Upper lobe of left lung (tissue), 6 donors: ENCODE measurements around the gene C15orf40. TPM values are rescaled to one million over a fixed set of nuclear protein-coding genes. Genes with fewer than 3 reads are reported as not detected.
"Not testable (repeated sequence)": the region's sequence is repeated elsewhere in the genome, so short reads cannot be mapped to it uniquely, and the experiment has no call there.

ENCODE experiments used
- ATAC-seq, 2 donors: fragments of 200-7000 bp; cut with Tn5 transposase; one replicate each; pipeline ENCODE4 v1.9.1; 2022; ENCODE audit warnings: mild to moderate bottlenecking in 2 of 2, moderate library complexity in 2 of 2; ENCODE audit not compliant: low FRiP score in 2 of 2
- DNase-seq, 2 donors: peaks; one replicate each; pipeline ENCODE4 v3.0.0-alpha.2; 2019 to 2020
- H3K27ac ChIP-seq, 4 donors: fragments of 200-600 bp; sonication (generic); one replicate each; pipeline ENCODE4 v1.5.1; 2016 to 2019
- H3K27me3 ChIP-seq, 4 donors: fragments of 200-600 bp; sonication (generic); one replicate each; pipeline ENCODE4 v1.5.1; 2017 to 2019
- H3K36me3 ChIP-seq, 4 donors: fragments of 200-600 bp; sonication (generic); one replicate each; pipeline ENCODE4 v1.5.1; 2016 to 2019
- H3K4me1 ChIP-seq, 4 donors: fragments of 200-600 bp; sonication (generic); one replicate each; pipeline ENCODE4 v1.5.1; 2018 to 2019
- H3K4me3 ChIP-seq, 4 donors: fragments of 200-600 bp; sonication (generic); one replicate each; pipeline ENCODE4 v1.5.1; 2017 to 2019; ENCODE audit warnings: mild to moderate bottlenecking in 2 of 4, moderate library complexity in 1 of 4
- H3K9me3 ChIP-seq, 4 donors: fragments of 200-600 bp; sonication (generic); one replicate each; pipeline ENCODE4 v1.5.1; 2018 to 2019
- CTCF ChIP-seq, 6 experiments: fragments of 450-650 bp in 4 of 6; fragments of 200-600 bp in 2 of 6; sonication (generic) in 2 of 6; IDR thresholded peaks; one replicate each; pipeline ENCODE4 v1.5.1; 2016 to 2019; ENCODE audit warnings: antibody characterized with exemption in 6 of 6
- EP300 ChIP-seq, 4 donors: sonication (generic); formaldehyde crosslinking; IDR thresholded peaks; one replicate each; pipeline ENCODE4 v1.5.1; 2017; ENCODE audit warnings: antibody characterized with exemption in 4 of 4, control low read depth in 2 of 4
- POLR2A ChIP-seq, 4 donors: fragments of 450-650 bp; IDR thresholded peaks; one replicate each; pipeline ENCODE4 v1.5.1; 2016 to 2017; ENCODE audit warnings: antibody characterized with exemption in 4 of 4, mild to moderate bottlenecking in 2 of 4
- POLR2AphosphoS5 ChIP-seq, 2 donors: sonication (generic); formaldehyde crosslinking; IDR thresholded peaks; one replicate each; pipeline ENCODE4 v1.5.1; 2017; ENCODE audit warnings: antibody characterized with exemption in 2 of 2
- WGBS, 2 donors: methylation state at CpG; one replicate each; pipeline ENCODE4 v1.1.5; 2017 to 2018; 5-methylcytosine and 5-hydroxymethylcytosine counted together
- total RNA-seq, 6 donors: library from RNA; depleted of rRNA in 4 of 6; stranded (reverse); fragments of >200 nt in 4 of 6; gene quantifications; one replicate each; pipeline versions ENCODE4 v1.1.0 to v1.2.1, GENCODE V29; 2016 to 2021
- donor health status: DM: no; HTN: no; CAD: no; lungs with moderate emphysema.
- donor health status: DM: no; HTN: yes; CAD: no; lungs with severe emphysema.

C15orf40 gene
- total RNA-seq, 6 donors from 2014 or later: 8.6 to 27.5 (median 16.8) TPM

DNA sequence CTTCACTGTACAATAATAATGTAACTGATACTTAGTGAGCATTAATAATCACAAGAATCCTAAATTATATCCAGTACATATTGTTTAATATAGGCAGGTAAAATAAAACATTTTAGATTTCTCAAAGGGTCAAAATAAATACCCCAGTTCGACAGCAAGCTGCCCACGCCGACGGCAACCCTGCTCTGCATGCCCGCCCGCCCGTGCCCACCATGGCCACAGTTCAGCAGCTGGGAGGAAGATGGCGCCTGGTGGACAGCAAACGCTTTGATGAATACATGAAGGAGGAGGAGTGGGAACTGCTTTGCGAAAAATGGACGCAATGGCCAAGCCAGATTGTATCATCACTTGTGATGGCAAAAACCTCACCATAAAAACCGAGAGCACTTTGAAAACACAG, 32.7 kb upstream of the C15orf40 start:
- TF ChIP-seq POLR2AphosphoS5 (IDR thresholded peaks at IDR 0.05): no peak
- TF ChIP-seq POLR2A (IDR thresholded peaks at IDR 0.05): no peak
- no peak for TF ChIP-seq EP300 (IDR thresholded peaks at IDR 0.05)
- no peak for TF ChIP-seq CTCF (IDR thresholded peaks at IDR 0.05)
- Histone ChIP-seq H3K27me3 (no peaks in the 10 kb centered on the region), H3K4me1 (peaks cover 0 to 6% (median 3%) of the 10 kb centered on the region in 4 donors), H3K4me3 (no peak overlapping the region), H3K27ac (no peak overlapping the region), H3K9me3 (no peaks in the 10 kb centered on the region), H3K36me3 (peaks cover 16 to 68% (median 28%) of the 10 kb centered on the region in 4 donors)
- ATAC-seq (no peak), DNase-seq (peak in 1 of 2 donors; percentile 59)
- 98% methylated on average over 12 of the region's 12 CpGs for WGBS, 2 donors

GRCh38 chr15:83039206-83039605, 27.8 kb upstream of the C15orf40 start:
- no peak for DNase-seq
- no peak for TF ChIP-seq POLR2AphosphoS5 (IDR thresholded peaks at IDR 0.05)
- TF ChIP-seq EP300 (IDR thresholded peaks at IDR 0.05): no peak
- Histone ChIP-seq H3K9me3 (no peaks in the 10 kb centered on the region), H3K36me3 (peaks cover 7 to 51% (median 22%) of the 10 kb centered on the region in 4 donors), H3K4me3 (no peak overlapping the region), H3K27me3 (no peaks in the 10 kb centered on the region), H3K27ac (no peak overlapping the region), H3K4me1 (no peaks in the 10 kb centered on the region)
- no peak for ATAC-seq
- 40 to 65% methylated on average over 1 of the region's 1 CpG for WGBS, 2 donors

- no peaks in the 10 kb centered on the region for H3K4me1 ChIP-seq
- no peak overlapping the region for H3K27ac ChIP-seq
- ATAC-seq: no peak
- H3K27me3 ChIP-seq: no peaks in the 10 kb centered on the region
- H3K4me3 ChIP-seq: no peak overlapping the region
- no peaks in the 10 kb centered on the region for H3K9me3 ChIP-seq
- peaks cover 7 to 41% (median 19%) of the 10 kb centered on the region in 4 donors for H3K36me3 ChIP-seq
- TF ChIP-seq POLR2AphosphoS5 (IDR thresholded peaks at IDR 0.05) (no peak), EP300 (IDR thresholded peaks at IDR 0.05) (no peak), CTCF (IDR thresholded peaks at IDR 0.05) (no peak), POLR2A (IDR thresholded peaks at IDR 0.05) (no peak)
- 93 to 95% methylated on average over 6 of the region's 6 CpGs for WGBS, 2 donors
- no peak for DNase-seq
Measured at GRCh38 chr15:83036253-83036652, 24.8 kb upstream of the C15orf40 start.

- not testable (repeated sequence) for H3K4me3 ChIP-seq, DNase-seq, H3K27me3 ChIP-seq, H3K9me3 ChIP-seq, H3K27ac ChIP-seq, ATAC-seq, H3K4me1 ChIP-seq
- H3K36me3 ChIP-seq: peaks cover 9 to 48% (median 19%) of the 10 kb centered on the region in 4 donors
- 99% methylated on average over 6 of the region's 6 CpGs for WGBS, 2 donors
Measured at GRCh38 chr15:83031234-83031633, 19.8 kb upstream of the C15orf40 start.

DNA sequence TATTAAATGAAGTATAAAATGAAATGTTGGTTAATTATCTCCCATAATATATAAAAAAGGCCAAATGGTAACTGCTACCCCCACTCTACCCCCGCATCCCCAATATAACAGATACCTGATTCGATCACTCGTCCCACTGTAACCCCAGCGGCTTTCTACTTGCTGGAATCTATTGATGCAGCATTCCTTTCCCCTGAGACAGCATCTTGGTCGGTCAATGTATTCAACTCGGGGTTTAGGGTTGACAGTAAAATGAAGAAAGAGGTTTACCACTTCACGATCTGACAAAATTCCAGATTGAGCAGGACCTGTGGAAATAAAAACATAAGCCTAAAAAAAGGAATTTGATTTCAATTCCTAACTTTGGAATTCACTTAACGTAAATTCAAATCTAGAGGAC, 18.6 kb upstream of the C15orf40 start:
- no peak for ATAC-seq
- H3K36me3 ChIP-seq: peaks cover 9 to 51% (median 19%) of the 10 kb centered on the region in 4 donors

More for the DNA sequence above, 18.6 kb upstream of the C15orf40 start:
- no peaks in the 10 kb centered on the region for H3K27me3 ChIP-seq
- H3K9me3 ChIP-seq: no peaks in the 10 kb centered on the region
- H3K4me1 ChIP-seq: no peaks in the 10 kb centered on the region
- no peak overlapping the region for H3K27ac ChIP-seq
- no peak overlapping the region for H3K4me3 ChIP-seq
- WGBS, 2 donors: 95% methylated on average over 8 of the region's 8 CpGs
- DNase-seq: no peak
- no peak for TF ChIP-seq POLR2AphosphoS5 (IDR thresholded peaks at IDR 0.05)
- TF ChIP-seq POLR2A (IDR thresholded peaks at IDR 0.05): no peak
- TF ChIP-seq CTCF (IDR thresholded peaks at IDR 0.05): no peak
- no peak for TF ChIP-seq EP300 (IDR thresholded peaks at IDR 0.05)
